ENCODE data around the gene DPH1. TPM values are rescaled to one million over a fixed set of nuclear protein-coding genes. Genes with fewer than 3 reads are reported as not detected.

Gene DPH1
- total RNA-seq: 25.5 and 30.3 TPM in 2 replicates

GRCh38 chr17:2029911-2030778, at the start of gene DPH1:
TSS of gene DPH1 (plus strand) at chr17:2030153. CDS start at chr17:2030170, 17 bp downstream.

GRCh38 chr17:2025220-2025621, 4.7 kb upstream of the DPH1 start, which contains the start of gene RTN4RL1:
TSS of gene RTN4RL1 (minus strand) at chr17:2025334. CDS start at chr17:2024865, 469 bp downstream.

GRCh38 chr17:2041561-2042389, 11.8 kb downstream of the DPH1 start, which contains the start of gene OVCA2:
TSS of gene OVCA2 (plus strand) at chr17:2042022. CDS start at chr17:2042048, 26 bp downstream.

GRCh38 chr17:2054512-2055291, 24.7 kb downstream of the DPH1 start, which contains the start of gene HIC1:
TSS of gene HIC1 (plus strand) at chr17:2055103. CDS start at chr17:2056691, 1,588 bp downstream.

Other genes starting within 250 kb of the DPH1 start
- gene SMYD4, start 200.3 kb upstream of the DPH1 start, total RNA-seq: 6.3 and 8.7 TPM in 2 replicates
- 27.3 and 36.9 TPM in 2 replicates for gene RPA1, start 200.1 kb upstream of the DPH1 start, total RNA-seq
- 0.43 and 0.47 TPM in 2 replicates for gene RTN4RL1, start 4.8 kb upstream of the DPH1 start, total RNA-seq
- gene OVCA2, start 11.9 kb downstream of the DPH1 start, total RNA-seq: 17.1 and 27.3 TPM in 2 replicates
- 32.2 and 32.5 TPM in 2 replicates for gene HIC1, start 24.9 kb downstream of the DPH1 start, total RNA-seq

All from bronchial smooth muscle cell (primary cell).